GM10847 (cell line): ENCODE results near the gene SCTR.

Experiments used
- POLR2A ChIP-seq: IDR thresholded peaks from 2 replicates; pipeline ENCODE4 v1.6.1; 2011; ENCODE audit not compliant: insufficient read length; ENCODE audit errors: extremely low read depth

The SCTR gene

GRCh38 chr2:119508756-119509155 is 15.5 kb downstream of the SCTR start:
- no peak for TF ChIP-seq POLR2A

GRCh38 chr2:119496682-119497081 is 27.6 kb downstream of the SCTR start:
- no peak for TF ChIP-seq POLR2A

- no peak for TF ChIP-seq POLR2A
Observed at GRCh38 chr2:119495948-119496347, 28.3 kb downstream of the SCTR start.

GRCh38 chr2:119494163-119494790 is 30.0 kb downstream of the SCTR start:
- no peak for TF ChIP-seq POLR2A

GRCh38 chr2:119491776-119492525 is 32.3 kb downstream of the SCTR start:
- TF ChIP-seq POLR2A: no peak

GRCh38 chr2:119490653-119491195 is 33.6 kb downstream of the SCTR start:
- TF ChIP-seq POLR2A: no peak

- no peak for TF ChIP-seq POLR2A
Observed at GRCh38 chr2:119490106-119490505, 34.2 kb downstream of the SCTR start.

GRCh38 chr2:119489232-119489952 is 34.9 kb downstream of the SCTR start:
- TF ChIP-seq POLR2A: no peak

- TF ChIP-seq POLR2A: no peak
Observed at GRCh38 chr2:119488245-119489214, 35.8 kb downstream of the SCTR start.

GRCh38 chr2:119487434-119488244 is 36.6 kb downstream of the SCTR start:
- TF ChIP-seq POLR2A: no peak

GRCh38 chr2:119486886-119487285 is 37.4 kb downstream of the SCTR start:
- no peak for TF ChIP-seq POLR2A

GRCh38 chr2:119486196-119486827 is 38.0 kb downstream of the SCTR start:
- TF ChIP-seq POLR2A: no peak

- TF ChIP-seq POLR2A: no peak
Observed at GRCh38 chr2:119485336-119486110, 38.8 kb downstream of the SCTR start.
